T-helper 1 cell treated with Interleukin-12 subunit alpha and Interleukin-12 subunit beta and Interleukin-4 antibody, amounts not matched to agents 30 μg/mL and 1 μg/mL, for 36 hours (primary cell): ENCODE results near the gene ALKBH7.

ENCODE experiments used
- H3K27ac Mint-ChIP-seq: one replicate; pipeline ENCODE4 v1.8.0; 2021; ENCODE audit warnings: mild to moderate bottlenecking, mixed read lengths
- H3K27me3 Mint-ChIP-seq: one replicate; pipeline ENCODE4 v1.8.0; 2021; ENCODE audit warnings: low read depth, mixed read lengths
- H3K36me3 Mint-ChIP-seq: one replicate; pipeline ENCODE4 v1.8.0; 2021; ENCODE audit warnings: low read depth, mixed read lengths
- H3K4me1 Mint-ChIP-seq: one replicate; pipeline ENCODE4 v1.8.0; 2021; ENCODE audit warnings: low read depth, mixed read lengths
- H3K4me3 Mint-ChIP-seq: one replicate; pipeline ENCODE4 v1.8.0; 2021; ENCODE audit warnings: mild to moderate bottlenecking, moderate library complexity, mixed read lengths
- H3K9me3 Mint-ChIP-seq: one replicate; pipeline ENCODE4 v1.8.0; 2021; ENCODE audit warnings: mixed read lengths

The ALKBH7 gene

GRCh38 chr19:6421075-6422014 is 48.8 kb downstream of the ALKBH7 start:
- H3K4me1 Mint-ChIP-seq = peaks cover 20% of the 10 kb centered on the region
- no peaks in the 10 kb centered on the region for H3K27me3 Mint-ChIP-seq
- no peaks in the 10 kb centered on the region for H3K9me3 Mint-ChIP-seq
- H3K4me3 Mint-ChIP-seq = no peak overlapping the region
- H3K36me3 Mint-ChIP-seq = peaks cover 18% of the 10 kb centered on the region
- no peak overlapping the region for H3K27ac Mint-ChIP-seq

GRCh38 chr19:6423499-6424194 is 51.1 kb downstream of the ALKBH7 start:
- peak overlapping the region; percentile 76 for H3K27ac Mint-ChIP-seq
- H3K4me3 Mint-ChIP-seq = peak overlapping the region; percentile 90
- H3K36me3 Mint-ChIP-seq = peaks cover 14% of the 10 kb centered on the region
- H3K4me1 Mint-ChIP-seq = peaks cover 20% of the 10 kb centered on the region
- H3K27me3 Mint-ChIP-seq = no peaks in the 10 kb centered on the region
- no peaks in the 10 kb centered on the region for H3K9me3 Mint-ChIP-seq

- H3K4me1 Mint-ChIP-seq = peaks cover 20% of the 10 kb centered on the region
- no peaks in the 10 kb centered on the region for H3K27me3 Mint-ChIP-seq
- H3K4me3 Mint-ChIP-seq = peak within 1 kb of the TSS; percentile 90
- peaks cover 12% of the 10 kb centered on the region for H3K36me3 Mint-ChIP-seq
- H3K27ac Mint-ChIP-seq = peak within 1 kb of the TSS; percentile 87
- H3K9me3 Mint-ChIP-seq = no peaks in the 10 kb centered on the region
Measured at GRCh38 chr19:6424195-6424938, 51.8 kb downstream of the ALKBH7 start, which contains the start of gene KHSRP. Gene KHSRP (minus strand): TSS chr19:6424811. CDS start chr19:6424701, 110 bp downstream.
